Bronchial epithelial cell (primary cell): ENCODE measurements around the gene ZNF275. TPM values are rescaled to one million over a fixed set of nuclear protein-coding genes. Genes with fewer than 3 reads are reported as not detected.

Source experiments
- DNase-seq: peaks from one replicate; pipeline ENCODE4 v3.0.0-alpha.2; 2010; ENCODE audit warnings: low read depth
- FAIRE-seq: peaks from 2 replicates; lab custom pipeline; 2011; peaks lifted over from hg19 to GRCh38; lab: Jason Lieb, UNC
- H3K27me3 ChIP-seq: 2 replicates; pipeline ENCODE4 v1.5.1; 2011; ENCODE audit warnings: low read length; ENCODE audit not compliant: control insufficient read depth, insufficient read depth
- H3K36me3 ChIP-seq: 2 replicates; pipeline ENCODE4 v1.5.1; 2011; ENCODE audit warnings: low read length; ENCODE audit not compliant: control insufficient read depth, insufficient read depth
- H3K4me3 ChIP-seq: 2 replicates; pipeline ENCODE4 v1.5.1; 2011; ENCODE audit warnings: mild to moderate bottlenecking, low read depth, low read length, control low read depth
- total RNA-seq: library from RNA; depleted of rRNA; stranded (reverse); fragments of >200 nt; gene quantifications from 2 replicates; pipeline ENCODE4 v1.2.1, GENCODE V29; 2014
- TF ChIP-seq, protein P1 (sequence below): IDR thresholded peaks from 2 replicates; pipeline ENCODE4 v1.5.1; 2011; ENCODE audit warnings: mild to moderate bottlenecking, moderate library complexity, low read length, control low read depth, inconsistent platforms; ENCODE audit not compliant: insufficient read depth, severe bottlenecking

ZNF275 gene
- total RNA-seq, 1 donor from 2014 or later, result 3.9 TPM

DNA sequence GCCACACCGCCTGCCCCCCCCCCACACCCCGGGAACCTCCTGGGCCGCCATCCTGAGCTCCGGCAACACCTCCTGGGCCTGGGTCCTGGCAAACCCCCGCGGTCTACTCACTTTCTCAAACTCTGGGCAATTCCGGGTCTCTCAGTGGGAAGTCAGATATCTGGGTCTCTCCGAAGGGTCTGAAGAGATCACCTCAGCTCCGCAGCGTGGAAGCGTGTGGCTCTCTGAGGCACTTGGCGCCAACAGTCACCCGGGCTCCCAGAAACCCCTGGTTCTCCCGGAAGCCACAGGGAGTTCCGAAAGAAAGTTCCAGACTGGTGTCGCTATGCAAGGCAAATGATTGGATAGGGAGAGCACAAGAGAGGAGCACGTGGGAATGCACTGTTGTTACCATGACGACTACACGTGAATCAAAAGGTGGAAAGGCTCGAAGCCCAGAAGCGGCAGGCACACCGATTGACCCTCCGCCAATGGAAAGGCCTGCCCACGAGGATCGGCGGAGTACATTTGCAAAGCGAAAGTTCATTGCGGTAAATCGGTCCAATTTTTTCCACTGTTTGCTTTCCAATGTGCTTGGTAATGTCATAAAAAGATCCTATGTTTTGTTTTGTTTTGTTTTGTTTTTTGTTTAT lies 67.3 kb downstream of the ZNF275 start, which contains the start of gene PNMA6E:
Gene PNMA6E, minus strand, starts transcription at position 218 of the 632 bp plus-strand sequence. CDS start 2,501 bp downstream, outside the sequence.
- FAIRE-seq (no peak), DNase-seq (no peak)
- H3K27me3 ChIP-seq, result no peaks in the 10 kb centered on the region
- TF ChIP-seq, protein P1, sequence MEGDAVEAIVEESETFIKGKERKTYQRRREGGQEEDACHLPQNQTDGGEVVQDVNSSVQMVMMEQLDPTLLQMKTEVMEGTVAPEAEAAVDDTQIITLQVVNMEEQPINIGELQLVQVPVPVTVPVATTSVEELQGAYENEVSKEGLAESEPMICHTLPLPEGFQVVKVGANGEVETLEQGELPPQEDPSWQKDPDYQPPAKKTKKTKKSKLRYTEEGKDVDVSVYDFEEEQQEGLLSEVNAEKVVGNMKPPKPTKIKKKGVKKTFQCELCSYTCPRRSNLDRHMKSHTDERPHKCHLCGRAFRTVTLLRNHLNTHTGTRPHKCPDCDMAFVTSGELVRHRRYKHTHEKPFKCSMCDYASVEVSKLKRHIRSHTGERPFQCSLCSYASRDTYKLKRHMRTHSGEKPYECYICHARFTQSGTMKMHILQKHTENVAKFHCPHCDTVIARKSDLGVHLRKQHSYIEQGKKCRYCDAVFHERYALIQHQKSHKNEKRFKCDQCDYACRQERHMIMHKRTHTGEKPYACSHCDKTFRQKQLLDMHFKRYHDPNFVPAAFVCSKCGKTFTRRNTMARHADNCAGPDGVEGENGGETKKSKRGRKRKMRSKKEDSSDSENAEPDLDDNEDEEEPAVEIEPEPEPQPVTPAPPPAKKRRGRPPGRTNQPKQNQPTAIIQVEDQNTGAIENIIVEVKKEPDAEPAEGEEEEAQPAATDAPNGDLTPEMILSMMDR, result no peak
- H3K4me3 ChIP-seq, result no peak within 1 kb of the TSS
- H3K36me3 ChIP-seq, result no peaks in the 10 kb centered on the region

Other genes with a start within 250 kb of the ZNF275 start
- not detected in 2 replicates for gene MAGEA1, start 154.9 kb upstream of the ZNF275 start, total RNA-seq
- gene PNMA6F, start 12.4 kb upstream of the ZNF275 start, total RNA-seq, result not detected in 2 replicates
- not detected in 2 replicates for gene PNMA6E, start 67.2 kb downstream of the ZNF275 start, total RNA-seq
- gene ZFP92, start 77.3 kb downstream of the ZNF275 start, total RNA-seq, result 0.53 and 1.3 TPM in 2 replicates
- 2.3 and 5.5 TPM in 2 replicates for gene TREX2, start 111.9 kb downstream of the ZNF275 start, total RNA-seq
- 7.4 and 10.9 TPM in 2 replicates for gene HAUS7, start 136.4 kb downstream of the ZNF275 start, total RNA-seq
- 0.26 TPM in 1 of 2 replicates, not detected in the other for gene BGN, start 160.8 kb downstream of the ZNF275 start, total RNA-seq
- not detected in 2 replicates for gene ATP2B3, start 183.5 kb downstream of the ZNF275 start, total RNA-seq